SW480 (cell line): ENCODE measurements around the gene HAND1.

ENCODE experiments used
- DNase-seq: peaks from one replicate; pipeline ENCODE4 v3.0.0-alpha.2; 2016; ENCODE audit warnings: low spot score

Gene HAND1

GRCh38 chr5:154478752-154479159 is 729 bp upstream of the HAND1 start:
- DNase-seq: no peak

GRCh38 chr5:154477382-154478223 is 424 bp downstream of the HAND1 start:
- no peak for DNase-seq

GRCh38 chr5:154476354-154477205 is 1.4 kb downstream of the HAND1 start:
- DNase-seq: no peak

GRCh38 chr5:154475591-154476353 is 2.3 kb downstream of the HAND1 start:
- DNase-seq: no peak

GRCh38 chr5:154474396-154475334 is 3.4 kb downstream of the HAND1 start:
- DNase-seq: no peak

GRCh38 chr5:154473581-154474283 is 4.3 kb downstream of the HAND1 start:
- no peak for DNase-seq

GRCh38 chr5:154472871-154473580 is 5.0 kb downstream of the HAND1 start:
- no peak for DNase-seq

- no peak for DNase-seq
Measured at GRCh38 chr5:154470947-154471870, 6.8 kb downstream of the HAND1 start.

GRCh38 chr5:154470137-154470536 is 7.9 kb downstream of the HAND1 start:
- no peak for DNase-seq

- peak; percentile 66 for DNase-seq
Measured at GRCh38 chr5:154467655-154468354, 10.2 kb downstream of the HAND1 start.

- DNase-seq: no peak
Measured at GRCh38 chr5:154466671-154467070, 11.4 kb downstream of the HAND1 start.

- DNase-seq: no peak
Measured at GRCh38 chr5:154466147-154466546, 11.9 kb downstream of the HAND1 start.

GRCh38 chr5:154465169-154465568 is 12.9 kb downstream of the HAND1 start:
- DNase-seq: peak; percentile 48

GRCh38 chr5:154464438-154464837 is 13.6 kb downstream of the HAND1 start:
- DNase-seq: no peak

GRCh38 chr5:154461531-154461930 is 16.5 kb downstream of the HAND1 start:
- DNase-seq: peak; percentile 21

GRCh38 chr5:154460172-154460571 is 17.9 kb downstream of the HAND1 start:
- DNase-seq: no peak

GRCh38 chr5:154459015-154459414 is 19.0 kb downstream of the HAND1 start:
- DNase-seq: no peak

GRCh38 chr5:154456540-154456939 is 21.5 kb downstream of the HAND1 start:
- DNase-seq: no peak
